Small intestine (tissue), 7 donors: Measurements from ENCODE around the gene LGALS1. TPM values are rescaled to one million over a fixed set of nuclear protein-coding genes. Genes with fewer than 3 reads are reported as not detected.

Source experiments
- DNase-seq, 2 donors: peaks; one replicate each; pipeline versions ENCODE4 v3.0.0 to v3.0.0-alpha.2; 2013
- FAIRE-seq: peaks from 2 replicates; lab custom pipeline; 2012; peaks lifted over from hg19 to GRCh38; lab: Jason Lieb, UNC
- H3K27ac ChIP-seq, 3 donors: one replicate each; pipeline ENCODE4 v1.5.1; 2013; ENCODE audit warnings: low read length in 2 of 3, mild to moderate bottlenecking in 2 of 3, control low read depth in 1 of 3, inconsistent platforms in 1 of 3, low read depth in 1 of 3, moderate library complexity in 1 of 3
- H3K27me3 ChIP-seq, 3 donors: one replicate each; pipeline ENCODE4 v1.6.1; 2013; ENCODE audit warnings: low read length in 3 of 3, inconsistent platforms in 1 of 3; ENCODE audit not compliant: control insufficient read depth in 3 of 3, insufficient read depth in 3 of 3
- H3K36me3 ChIP-seq, 3 donors: one replicate each; pipeline ENCODE4 v1.6.1; 2013; ENCODE audit warnings: low read length in 3 of 3, inconsistent platforms in 1 of 3, low read depth in 1 of 3, mild to moderate bottlenecking in 1 of 3, moderate library complexity in 1 of 3; ENCODE audit not compliant: control insufficient read depth in 3 of 3, insufficient read depth in 2 of 3
- H3K4me1 ChIP-seq, 3 donors: one replicate each; pipeline ENCODE4 v1.6.1; 2013; ENCODE audit warnings: low read length in 2 of 3, inconsistent platforms in 1 of 3, low read depth in 1 of 3, mild to moderate bottlenecking in 1 of 3, moderate library complexity in 1 of 3; ENCODE audit not compliant: control insufficient read depth in 3 of 3, insufficient read depth in 2 of 3
- H3K4me3 ChIP-seq, 3 donors: one replicate each; pipeline ENCODE4 v1.5.1; 2013; ENCODE audit warnings: low read length in 3 of 3, control low read depth in 1 of 3, inconsistent platforms in 1 of 3, low read depth in 1 of 3, mild to moderate bottlenecking in 1 of 3, moderate library complexity in 1 of 3
- H3K9me3 ChIP-seq, 2 donors: one replicate each; pipeline ENCODE4 v1.6.1; 2013; ENCODE audit warnings: low read depth in 1 of 2, low read length in 1 of 2; ENCODE audit not compliant: control insufficient read depth in 2 of 2, insufficient read depth in 1 of 2
- WGBS, 3 donors: extraction: QIAGEN DNeasy Blood & Tissue Kit; methylation state at CpG; one replicate each; pipeline ENCODE4 v1.1.7; 2013; 5-methylcytosine and 5-hydroxymethylcytosine counted together
- polyA plus RNA-seq, 4 donors: library from polyadenylated mRNA; stranded (reverse) in 3 of 4; unstranded in 1 of 4; fragments of 200-250 nt in 3 of 4; fragments of 120-200 nt in 1 of 4; gene quantifications; one replicate each; pipeline versions ENCODE4 v1.2.1 to v1.2.3, GENCODE V29; 2013
- donor health status: healthy with polysubstance abuse.
- donor health status: control.
- donor health status: control.
- donor health status: Bipolar disorder and iron deficiency.
- donor health status: healthy.

Gene LGALS1
- polyA plus RNA-seq, 4 donors, result 36.9 to 396 (median 243) TPM

GRCh38 chr22:37672920-37673455, 2.4 kb upstream of the LGALS1 start:
- WGBS, 3 donors, result 40 to 52% (median 48%) methylated on average over 11 of the region's 11 CpGs
- no peak for DNase-seq

GRCh38 chr22:37674248-37674647, 1.2 kb upstream of the LGALS1 start:
- DNase-seq (no peak), FAIRE-seq (no peak)
- Histone ChIP-seq H3K36me3 (peaks cover 0 to 9% (median 0%) of the 10 kb centered on the region in 3 donors), H3K9me3 (no peaks in the 10 kb centered on the region), H3K27me3 (no peaks in the 10 kb centered on the region), H3K27ac (peak overlapping the region in 2 of 3 donors; percentile 50 to 88), H3K4me1 (peaks cover 0 to 18% (median 0%) of the 10 kb centered on the region in 3 donors), H3K4me3 (no peak overlapping the region)
- 75 to 81% (median 79%) methylated on average over 11 to 12 of the region's 12 CpGs for WGBS, 3 donors

More at GRCh38 chr22:37672920-37673455, 2.4 kb upstream of the LGALS1 start:
- no peak overlapping the region for H3K4me3 ChIP-seq
- peak overlapping the region in 1 of 3 donors; percentile 26 for H3K27ac ChIP-seq
- H3K4me1 ChIP-seq, result peaks cover 0 to 18% (median 0%) of the 10 kb centered on the region in 3 donors
- H3K9me3 ChIP-seq, result no peaks in the 10 kb centered on the region
- peaks cover 0 to 5% (median 0%) of the 10 kb centered on the region in 3 donors for H3K36me3 ChIP-seq
- no peaks in the 10 kb centered on the region for H3K27me3 ChIP-seq
- FAIRE-seq, result no peak

- DNase-seq (no peak), FAIRE-seq (no peak)
- H3K9me3 ChIP-seq, result no peaks in the 10 kb centered on the region
- no peaks in the 10 kb centered on the region for H3K27me3 ChIP-seq
- peaks cover 0 to 18% (median 1%) of the 10 kb centered on the region in 3 donors for H3K4me1 ChIP-seq
- H3K36me3 ChIP-seq, result peaks cover 0 to 11% (median 0%) of the 10 kb centered on the region in 3 donors
- peak overlapping the region; percentile 38 to 53 (median 39) for H3K4me3 ChIP-seq
- peak overlapping the region; percentile 80 to 97 (median 88) for H3K27ac ChIP-seq
- WGBS, 3 donors, result 21 to 47% (median 39%) methylated on average over 15 to 17 of the region's 17 CpGs
These were observed 697 bp downstream of the LGALS1 start for GRCh38 chr22:37675930-37676735.

- Histone ChIP-seq H3K27me3 (no peaks in the 10 kb centered on the region), H3K4me1 (peaks cover 0 to 18% (median 3%) of the 10 kb centered on the region in 3 donors), H3K36me3 (peaks cover 0 to 11% (median 0%) of the 10 kb centered on the region in 3 donors), H3K4me3 (peak overlapping the region; percentile 38 to 53 (median 39)), H3K27ac (peak overlapping the region; percentile 80 to 97 (median 88)), H3K9me3 (no peaks in the 10 kb centered on the region)
- DNase-seq, result peak; percentile 85 to 90
- no peak for FAIRE-seq
- 2 to 7% (median 4%) methylated on average over 33 to 42 of the region's 42 CpGs for WGBS, 3 donors
These were observed 1.5 kb downstream of the LGALS1 start for GRCh38 chr22:37676736-37677492.

GRCh38 chr22:37677493-37677974, 2.1 kb downstream of the LGALS1 start:
- DNase-seq (no peak), FAIRE-seq (no peak)
- H3K36me3 ChIP-seq, result peaks cover 0 to 11% (median 0%) of the 10 kb centered on the region in 3 donors
- peak overlapping the region; percentile 12 to 53 (median 38) for H3K4me3 ChIP-seq
- peaks cover 0 to 18% (median 3%) of the 10 kb centered on the region in 3 donors for H3K4me1 ChIP-seq
- 44 to 54% (median 48%) methylated on average over 15 of the region's 15 CpGs for WGBS, 3 donors
- H3K9me3 ChIP-seq, result no peaks in the 10 kb centered on the region
- no peaks in the 10 kb centered on the region for H3K27me3 ChIP-seq
- H3K27ac ChIP-seq, result peak overlapping the region in 2 of 3 donors; percentile 37 to 65

GRCh38 chr22:37678372-37678771, 2.9 kb downstream of the LGALS1 start:
- peaks cover 0 to 18% (median 3%) of the 10 kb centered on the region in 3 donors for H3K4me1 ChIP-seq
- H3K4me3 ChIP-seq, result no peak overlapping the region
- no peak for FAIRE-seq
- no peak overlapping the region for H3K27ac ChIP-seq
- peaks cover 0 to 11% (median 0%) of the 10 kb centered on the region in 3 donors for H3K36me3 ChIP-seq
- no peaks in the 10 kb centered on the region for H3K27me3 ChIP-seq
- no peaks in the 10 kb centered on the region for H3K9me3 ChIP-seq
- DNase-seq, result no peak
- 73 to 85% (median 76%) methylated on average over 18 of the region's 18 CpGs for WGBS, 3 donors

GRCh38 chr22:37679670-37680069, 4.2 kb downstream of the LGALS1 start:
- WGBS, 3 donors, result 80 to 95% (median 91%) methylated on average over 8 of the region's 8 CpGs
- Histone ChIP-seq H3K4me1 (peaks cover 0 to 18% (median 3%) of the 10 kb centered on the region in 3 donors), H3K27ac (no peak overlapping the region), H3K27me3 (no peaks in the 10 kb centered on the region), H3K9me3 (no peaks in the 10 kb centered on the region), H3K36me3 (peaks cover 0 to 11% (median 0%) of the 10 kb centered on the region in 3 donors), H3K4me3 (no peak overlapping the region)
- FAIRE-seq, result no peak
- no peak for DNase-seq
